GM18951 (cell line): Measurements from ENCODE around the gene PTPRG.
"Not testable (repeated sequence)": the region's sequence is repeated elsewhere in the genome, so short reads cannot be mapped to it uniquely, and the experiment has no call there.

ENCODE experiments used
- POLR2A ChIP-seq: IDR thresholded peaks from 4 replicates; pipeline ENCODE4 v1.6.1; 2011; ENCODE audit warnings: mild to moderate bottlenecking; ENCODE audit not compliant: insufficient read length, insufficient read depth; ENCODE audit errors: extremely low read depth
- in situ Hi-C: fragments of 300-500 bp; cut with MboI; formaldehyde crosslinking; loops from one replicate; pipeline ENCODE4 v1.12.0; 2022; ENCODE audit warnings: low sequenced_read_pairs, mixed read lengths, inconsistent platforms; ENCODE audit not compliant: unreplicated experiment

Gene PTPRG

DNA sequence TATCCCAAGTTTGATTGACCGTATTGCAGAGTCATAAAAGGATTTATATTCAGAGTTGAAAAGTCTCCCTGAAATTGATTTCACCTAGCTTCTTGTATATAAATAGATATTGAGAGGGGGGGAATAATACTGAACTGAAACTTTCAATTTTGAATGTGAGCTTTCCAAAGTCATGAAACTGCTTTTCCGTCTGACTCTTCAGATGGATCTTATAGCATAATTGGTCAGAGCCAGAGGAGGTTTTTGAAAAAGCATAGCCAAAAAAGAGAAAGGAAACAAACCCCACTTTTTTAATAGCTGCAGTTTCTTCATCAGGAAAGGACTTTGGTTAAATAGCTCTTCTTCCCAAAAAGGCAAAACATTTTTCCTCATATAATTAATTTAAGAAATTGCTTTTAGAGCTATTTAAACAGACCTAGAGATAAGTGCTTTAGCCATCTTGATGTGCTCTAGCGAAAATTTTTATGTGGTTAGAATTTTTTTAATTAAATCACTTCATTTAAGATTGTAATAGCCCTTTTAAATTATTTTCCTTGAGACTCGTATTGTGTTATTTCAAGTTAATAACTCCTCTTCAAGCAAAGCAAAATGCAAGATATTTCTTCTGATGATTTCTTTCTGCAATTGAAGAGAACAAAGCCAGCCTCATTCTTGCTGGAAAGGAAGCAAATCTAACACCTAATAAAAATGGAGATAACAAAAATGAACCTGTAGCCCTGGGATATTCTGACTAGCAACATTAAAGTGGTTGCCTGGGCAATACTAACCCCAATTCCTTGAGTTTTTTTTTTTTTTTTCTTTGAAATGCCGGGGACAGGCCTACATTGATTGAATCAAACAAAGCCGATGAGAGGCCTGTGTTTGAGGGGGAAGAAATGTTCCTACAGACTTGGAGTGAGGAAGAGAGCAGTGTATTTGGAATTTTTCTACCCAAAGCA lies 173.6 kb downstream of the PTPRG start:
- no peak for TF ChIP-seq POLR2A
- in situ Hi-C loops: no loop called here

DNA sequence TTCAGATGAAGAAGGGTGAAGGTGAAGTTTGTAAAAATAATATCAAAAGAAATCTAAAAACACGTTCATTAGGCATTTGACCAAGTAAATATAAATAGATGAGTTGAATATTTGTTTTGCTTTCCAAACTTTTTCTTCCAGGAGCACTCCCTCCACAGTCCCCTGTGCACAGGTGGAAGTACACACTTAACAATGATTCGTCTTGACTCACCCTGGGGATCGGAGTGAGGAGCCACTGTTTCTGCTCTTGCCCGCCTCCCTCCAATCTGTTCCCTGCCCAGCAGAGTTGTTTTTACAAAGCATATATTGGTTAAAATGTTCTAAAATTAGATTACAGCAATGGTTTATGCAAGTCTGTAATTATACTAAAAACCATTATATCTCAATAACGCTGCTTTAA lies 175.1 kb downstream of the PTPRG start:
- no peak for TF ChIP-seq POLR2A
- in situ Hi-C loops: no loop called here

DNA sequence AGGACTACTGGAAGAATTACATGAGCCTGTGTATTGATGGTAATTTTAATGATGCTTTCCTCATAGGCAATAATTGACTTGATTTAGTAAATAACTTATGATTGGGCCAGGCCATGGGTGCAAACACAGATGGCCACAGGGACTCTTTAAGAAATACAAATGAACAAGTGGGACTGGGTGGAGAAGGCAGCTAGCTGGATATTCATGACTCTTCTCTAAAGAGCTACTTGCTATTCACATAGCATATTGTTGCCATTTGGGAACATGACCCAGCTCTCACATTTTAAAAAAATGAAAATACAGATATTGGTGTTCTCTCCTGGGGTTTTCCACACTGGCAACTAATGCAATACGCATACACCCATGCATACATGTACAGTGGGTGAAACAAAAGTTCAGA lies 178.3 kb downstream of the PTPRG start:
- in situ Hi-C loops: no loop called here

DNA sequence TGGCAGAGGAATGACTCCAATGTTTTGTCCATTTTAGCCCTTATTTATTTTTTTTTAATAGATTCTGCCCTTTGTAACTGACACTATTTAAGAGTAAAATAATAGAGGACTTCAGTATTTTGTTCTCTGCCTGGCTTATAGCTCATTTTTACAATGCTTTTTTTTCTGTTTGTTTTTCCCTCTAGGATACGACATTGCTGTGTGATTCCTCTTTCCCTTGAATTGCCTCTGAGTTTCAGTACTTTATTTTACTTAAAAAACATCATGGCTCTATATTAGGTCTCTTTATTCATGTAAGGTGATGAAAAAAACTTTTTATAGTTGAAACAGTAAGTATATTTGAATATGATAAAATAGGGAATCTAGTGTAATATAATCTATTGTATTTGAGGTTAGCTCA lies 179.1 kb downstream of the PTPRG start:
- no peak for TF ChIP-seq POLR2A
- in situ Hi-C loops: no loop called here

More for the DNA sequence above, 178.3 kb downstream of the PTPRG start:
- no peak for TF ChIP-seq POLR2A

DNA sequence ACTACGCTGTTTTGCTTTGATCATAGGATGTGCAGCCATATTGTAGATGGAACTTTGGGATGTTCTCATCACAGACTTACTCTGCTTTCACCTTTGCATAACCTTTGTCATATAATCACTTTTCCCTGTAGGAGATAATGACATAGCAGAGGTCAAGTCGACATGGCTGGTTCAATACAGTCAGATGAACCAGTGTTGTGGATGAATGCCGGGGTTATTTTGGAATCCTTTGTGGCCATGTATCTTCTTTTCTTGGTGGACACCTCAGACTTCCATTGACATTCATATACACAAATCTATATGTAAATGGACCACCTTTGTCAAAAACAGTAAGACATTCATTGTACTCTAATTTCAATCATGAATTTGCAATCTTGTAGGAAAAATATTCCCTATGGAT lies 180.2 kb downstream of the PTPRG start:
- in situ Hi-C loops: no loop called here
- no peak for TF ChIP-seq POLR2A

DNA sequence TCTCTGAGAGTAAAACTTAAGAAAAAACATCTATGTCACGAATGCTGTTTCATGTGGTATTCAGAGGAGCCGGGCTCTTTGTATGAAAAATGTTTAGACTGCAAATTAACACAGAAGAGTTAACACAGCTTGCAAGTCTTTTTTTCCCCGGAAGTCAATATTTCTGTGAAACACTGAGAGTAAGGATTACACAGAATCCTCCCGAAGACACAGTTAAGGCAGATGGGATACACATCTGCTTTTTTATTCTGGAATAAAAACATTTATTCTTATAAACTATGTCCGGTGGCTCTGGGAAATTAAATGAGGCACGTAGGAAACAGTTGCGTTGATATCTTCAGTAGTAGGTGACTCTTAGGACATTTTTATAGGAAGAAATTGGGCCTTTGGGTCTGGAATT lies 180.6 kb downstream of the PTPRG start:
- in situ Hi-C loops: no loop called here
- no peak for TF ChIP-seq POLR2A

DNA sequence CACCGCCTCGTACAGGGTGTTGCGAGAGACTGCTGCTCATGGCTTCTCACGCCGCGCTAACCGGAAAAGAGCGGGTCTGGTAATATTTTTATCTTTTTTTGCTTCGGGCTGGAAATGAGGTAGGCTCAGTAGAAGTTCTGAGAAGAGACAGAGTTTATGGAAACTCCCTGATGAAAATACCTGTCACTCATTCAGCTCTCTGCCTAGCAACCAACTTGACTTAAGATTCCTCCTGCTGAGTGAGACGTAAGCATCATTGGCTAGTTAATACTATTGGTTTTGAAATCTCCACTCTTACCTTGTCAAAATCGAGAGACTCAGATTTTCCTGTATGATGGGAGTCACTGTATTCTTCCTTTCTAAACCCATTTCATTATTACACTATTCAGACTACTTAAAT lies 181.7 kb downstream of the PTPRG start:
- no peak for TF ChIP-seq POLR2A
- in situ Hi-C loops: no loop called here

DNA sequence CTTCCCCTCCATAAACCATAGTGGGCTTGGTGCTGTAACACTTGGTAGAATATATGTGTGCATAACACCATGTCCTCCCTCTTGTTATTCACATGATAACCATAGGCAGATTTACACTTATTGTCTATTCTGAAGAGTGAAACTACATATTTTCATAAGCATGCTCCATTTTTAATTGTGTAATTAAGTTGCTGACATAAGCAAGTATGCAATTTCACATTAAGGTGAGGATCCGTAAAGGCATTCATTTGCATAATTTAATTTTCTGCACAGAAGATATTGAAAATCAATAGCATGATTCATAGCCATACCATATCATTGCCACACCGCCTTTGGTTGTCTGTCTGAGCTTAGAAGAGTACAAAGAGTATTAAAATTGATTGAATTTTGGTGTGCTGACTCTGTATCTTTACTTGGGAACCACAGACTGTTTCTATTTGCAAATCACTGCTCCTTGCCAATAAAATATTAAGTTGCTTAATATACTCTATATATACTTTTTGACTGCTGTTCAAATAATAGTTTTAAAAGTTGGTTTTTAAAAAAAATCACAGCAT lies 182.4 kb downstream of the PTPRG start:
- TF ChIP-seq POLR2A: no peak
- in situ Hi-C loops: no loop called here

DNA sequence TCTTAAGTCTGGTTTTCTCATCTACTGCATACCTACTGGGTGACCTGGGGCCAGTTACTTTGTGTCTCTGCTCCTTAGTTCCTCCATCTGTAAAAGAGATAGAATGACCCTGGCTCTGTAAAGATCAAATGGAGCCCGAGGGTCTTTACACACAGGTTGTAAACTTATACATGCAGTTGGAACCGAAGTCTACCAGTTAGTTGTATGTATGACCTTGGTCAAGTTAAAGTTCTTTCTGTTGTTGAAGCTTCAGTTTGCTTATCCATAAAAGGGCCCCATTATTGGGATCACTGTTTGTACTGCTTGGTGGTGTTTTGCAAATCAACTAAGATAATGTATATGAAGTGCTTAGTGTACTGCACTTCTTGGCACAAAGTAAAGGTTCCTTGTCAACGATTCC lies 186.9 kb downstream of the PTPRG start:
- in situ Hi-C loops: no loop called here
- no peak for TF ChIP-seq POLR2A

DNA sequence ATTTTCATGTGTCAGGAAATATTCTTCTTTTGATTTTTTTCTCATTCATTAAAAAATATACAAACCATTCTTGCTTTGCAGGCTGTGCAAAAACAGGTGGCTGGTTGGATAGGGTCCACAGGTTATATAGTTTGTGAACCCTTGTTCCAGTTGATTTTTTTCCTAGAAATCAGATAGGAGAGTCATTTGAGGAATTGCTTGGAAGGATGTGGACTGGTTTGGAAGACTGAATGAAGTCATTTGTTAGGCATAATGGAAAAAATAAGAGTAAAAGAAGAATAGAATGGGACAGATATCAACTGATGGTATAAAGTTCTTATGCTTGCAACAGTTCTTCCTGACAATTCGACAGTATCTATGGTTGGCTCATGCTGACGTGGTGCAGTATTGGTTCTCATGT lies 189.4 kb downstream of the PTPRG start:
- in situ Hi-C loops: no loop called here
- no peak for TF ChIP-seq POLR2A

DNA sequence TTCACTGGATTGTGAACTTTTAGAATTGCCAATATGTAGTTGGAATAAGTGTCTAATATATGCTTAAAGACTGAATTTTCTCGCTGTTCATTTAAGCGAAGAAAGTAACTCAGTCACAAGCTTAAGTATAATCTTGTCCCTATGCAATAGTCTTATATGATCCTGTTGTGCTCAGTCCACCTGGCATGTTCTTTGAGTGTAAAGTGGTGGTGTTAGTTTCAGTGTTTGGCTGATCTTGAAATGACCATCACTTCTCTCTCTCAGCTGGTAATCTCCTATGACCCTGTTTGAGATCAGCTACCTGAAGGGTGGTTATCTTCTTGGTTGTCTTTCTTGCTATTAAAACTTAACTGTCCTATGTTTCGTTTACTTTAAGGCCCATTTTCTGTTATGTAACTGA lies 197.5 kb downstream of the PTPRG start:
- in situ Hi-C loops: no loop called here
- no peak for TF ChIP-seq POLR2A

DNA sequence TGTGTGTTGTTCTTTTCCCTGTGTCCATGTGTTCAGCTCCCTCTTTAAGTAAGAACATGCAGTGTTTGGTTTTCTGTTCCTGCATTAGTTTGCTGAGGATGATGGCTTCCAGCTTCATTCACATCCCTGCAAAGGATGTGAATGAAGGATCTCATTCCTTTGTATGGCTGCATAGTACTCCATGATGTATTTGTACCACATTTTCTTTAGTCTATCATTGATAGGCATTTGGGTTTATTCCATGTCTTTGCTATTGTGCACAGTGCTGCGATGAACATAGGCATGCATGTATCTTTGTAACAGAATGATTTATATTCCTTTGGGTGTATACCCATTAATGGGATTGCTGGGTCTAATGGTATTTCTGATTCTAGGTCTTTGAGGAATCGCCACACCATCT lies 199.4 kb downstream of the PTPRG start:
- in situ Hi-C loops: not testable (repeated sequence)

DNA sequence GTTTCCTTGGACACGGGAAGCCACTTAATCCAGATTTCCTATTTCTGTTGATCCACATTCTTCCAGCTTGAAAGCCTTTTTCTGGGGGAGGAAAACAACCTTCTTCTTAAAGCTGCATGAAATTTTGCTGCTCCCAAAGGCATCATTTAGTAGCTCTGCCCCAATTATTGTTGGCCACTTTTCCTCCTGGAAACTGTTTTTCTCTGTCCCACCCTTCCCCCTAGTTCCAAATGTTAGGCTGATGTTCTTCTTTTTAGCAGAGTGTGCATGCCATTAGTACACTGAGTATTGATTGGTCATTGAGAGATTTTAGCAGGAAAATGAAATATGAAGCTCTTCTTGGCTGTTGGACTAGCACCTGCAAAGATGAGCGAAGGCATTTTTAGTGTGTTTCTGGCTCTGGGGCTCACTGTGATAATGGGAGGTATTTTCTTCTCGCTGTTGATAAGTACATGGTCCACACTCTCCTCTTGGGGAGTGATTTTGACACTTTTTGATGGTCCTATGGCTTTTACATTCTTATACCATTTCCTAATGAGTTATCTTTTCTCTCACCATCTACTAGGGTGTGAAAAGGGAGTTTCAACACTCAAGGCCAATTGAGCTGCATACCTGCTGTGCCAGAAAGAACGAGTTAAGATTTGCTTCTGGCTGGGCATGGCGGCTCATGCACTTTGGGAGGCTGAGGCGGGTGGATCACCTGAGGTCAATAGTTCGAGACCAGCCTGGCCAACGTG lies 200.5 kb downstream of the PTPRG start:
- no peak for TF ChIP-seq POLR2A

DNA sequence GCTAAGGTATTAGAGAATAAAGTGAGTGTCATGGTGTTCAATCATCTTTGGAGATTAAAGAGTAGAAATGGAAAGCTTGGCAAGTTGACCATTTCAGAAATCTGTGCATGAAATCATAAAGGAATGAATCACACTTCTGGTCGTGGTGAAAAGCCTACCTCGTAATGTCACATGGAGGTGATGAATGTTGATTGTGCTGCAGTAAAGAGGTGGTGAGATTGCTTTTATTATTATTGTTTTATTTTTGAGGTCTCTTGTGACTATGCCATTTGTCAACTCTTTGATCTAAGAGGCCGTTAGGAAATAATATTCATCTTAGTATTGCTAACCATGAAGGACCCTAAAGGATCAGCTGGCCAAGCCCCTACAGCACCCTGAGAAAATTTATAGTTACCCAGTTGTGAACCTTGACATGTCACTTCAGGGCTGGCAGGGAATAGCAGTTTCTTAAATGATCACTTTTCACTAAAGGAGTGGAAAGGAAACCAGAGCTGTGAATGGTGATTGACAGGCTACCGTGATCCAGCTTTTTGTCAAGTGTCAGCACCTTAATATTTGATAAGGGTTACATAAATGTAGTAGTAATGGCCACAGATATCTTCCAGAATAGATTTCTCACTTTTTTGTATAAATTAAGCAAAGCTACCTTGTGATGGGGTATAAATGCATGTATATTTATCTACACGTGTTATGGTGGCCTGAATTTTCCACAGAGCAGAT lies 203.9 kb downstream of the PTPRG start:
- in situ Hi-C loops: no loop called here
- no peak for TF ChIP-seq POLR2A

More for the DNA sequence above, 200.5 kb downstream of the PTPRG start:
- in situ Hi-C loops: no loop called here
